HG03139 (cell line): ENCODE results near the gene KIF21B.

ENCODE experiments used
- ATAC-seq: cut with Tn5 transposase; IDR thresholded peaks from one replicate; pipeline ENCODE4 v1.9.1; 2021; ENCODE audit not compliant: unreplicated experiment

Gene KIF21B

GRCh38 chr1:201000391-201000790 is 23.1 kb downstream of the KIF21B start:
- no peak for ATAC-seq

GRCh38 chr1:200999667-201000066 is 23.8 kb downstream of the KIF21B start:
- ATAC-seq, result no peak

GRCh38 chr1:200998323-200998722 is 25.2 kb downstream of the KIF21B start:
- ATAC-seq, result no peak

- no peak for ATAC-seq
Observed at GRCh38 chr1:200992382-200993048, 31.0 kb downstream of the KIF21B start.

- ATAC-seq, result no peak
Observed at GRCh38 chr1:200991097-200991614, 32.4 kb downstream of the KIF21B start.

GRCh38 chr1:200990114-200990513 is 33.4 kb downstream of the KIF21B start:
- no peak for ATAC-seq

- no peak for ATAC-seq
Observed at GRCh38 chr1:200989337-200989736, 34.2 kb downstream of the KIF21B start.

- ATAC-seq, result no peak
Observed at GRCh38 chr1:200988693-200989092, 34.8 kb downstream of the KIF21B start.

GRCh38 chr1:200985481-200985880 is 38.0 kb downstream of the KIF21B start:
- no peak for ATAC-seq

- no peak for ATAC-seq
Observed at GRCh38 chr1:200983035-200983561, 40.4 kb downstream of the KIF21B start.

- no peak for ATAC-seq
Observed at GRCh38 chr1:200982071-200982945, 41.2 kb downstream of the KIF21B start.

- no peak for ATAC-seq
Observed at GRCh38 chr1:200981278-200981677, 42.2 kb downstream of the KIF21B start.

- no peak for ATAC-seq
Observed at GRCh38 chr1:200980873-200981272, 42.6 kb downstream of the KIF21B start.

GRCh38 chr1:200980452-200980772 is 43.1 kb downstream of the KIF21B start:
- no peak for ATAC-seq

GRCh38 chr1:200979574-200980451 is 43.7 kb downstream of the KIF21B start:
- no peak for ATAC-seq

- no peak for ATAC-seq
Observed at GRCh38 chr1:200977071-200977754, 46.3 kb downstream of the KIF21B start.

- ATAC-seq, result no peak
Observed at GRCh38 chr1:200976634-200977033, 46.9 kb downstream of the KIF21B start.

- no peak for ATAC-seq
Observed at GRCh38 chr1:200975458-200975857, 48.1 kb downstream of the KIF21B start.

GRCh38 chr1:200974711-200975110 is 48.8 kb downstream of the KIF21B start:
- no peak for ATAC-seq

GRCh38 chr1:200973937-200974657 is 49.4 kb downstream of the KIF21B start:
- no peak for ATAC-seq
